ENCODE results near the gene GLOD4.

GLOD4 gene

GRCh38 chr17:742147-742793, 39.8 kb downstream of the GLOD4 start:
- no peak for DNase-seq (ENCODE audit: low read depth)

GRCh38 chr17:740240-741017, 41.7 kb downstream of the GLOD4 start:
- DNase-seq (ENCODE audit: low read depth), result no peak

GRCh38 chr17:737561-738113, 44.4 kb downstream of the GLOD4 start:
- no peak for DNase-seq (ENCODE audit: low read depth)

GRCh38 chr17:733743-734142, 48.3 kb downstream of the GLOD4 start:
- DNase-seq (ENCODE audit: low read depth), result no peak

GRCh38 chr17:732902-733720, 49.0 kb downstream of the GLOD4 start:
- no peak for DNase-seq (ENCODE audit: low read depth)

- DNase-seq (ENCODE audit: low read depth), result no peak
Measured at GRCh38 chr17:732067-732901, 49.8 kb downstream of the GLOD4 start, which contains the start of gene TLCD3A. Gene TLCD3A, plus strand, starts transcription at chr17:732596. Its CDS starts 52 bp downstream, at chr17:732648.

- no peak for DNase-seq (ENCODE audit: low read depth)
Measured at GRCh38 chr17:731644-732066, 50.4 kb downstream of the GLOD4 start.

GRCh38 chr17:728911-729310, 53.2 kb downstream of the GLOD4 start:
- DNase-seq (ENCODE audit: low read depth), result no peak

- DNase-seq (ENCODE audit: low read depth), result no peak
Measured at GRCh38 chr17:726271-726919, 55.7 kb downstream of the GLOD4 start.

GRCh38 chr17:725746-726145, 56.3 kb downstream of the GLOD4 start:
- no peak for DNase-seq (ENCODE audit: low read depth)

- no peak for DNase-seq (ENCODE audit: low read depth)
Measured at GRCh38 chr17:725084-725483, 57.0 kb downstream of the GLOD4 start.

- DNase-seq (ENCODE audit: low read depth), result no peak
Measured at GRCh38 chr17:721540-721937, 60.5 kb downstream of the GLOD4 start.

- DNase-seq (ENCODE audit: low read depth), result no peak
Measured at GRCh38 chr17:720706-721539, 61.2 kb downstream of the GLOD4 start.

GRCh38 chr17:718075-718474, 64.0 kb downstream of the GLOD4 start:
- no peak for DNase-seq (ENCODE audit: low read depth)

Measured in stimulated activated CD8-positive, alpha-beta memory T cell treated with anti-CD3 and anti-CD28 coated beads, Interleukin-12 subunit alpha, Interleukin-12 subunit beta, amount 100 ng/mL, for 1 hour (primary cell).